ENCODE measurements around the gene SLC5A6. TPM values are rescaled to one million over a fixed set of nuclear protein-coding genes. Genes with fewer than 3 reads are reported as not detected.

SLC5A6 gene
- total and polyA plus RNA-seq, 2 experiments from 2014 or later, result 28.4 to 40.8 TPM

GRCh38 chr2:27222407-27222806 is 10.3 kb upstream of the SLC5A6 start:
- Histone ChIP-seq H3K36me3 (peaks cover 43% of the 10 kb centered on the region), H3K27me3 (no peaks in the 10 kb centered on the region), H3K4me1 (ENCODE audit: low read depth) (no peaks in the 10 kb centered on the region), H3K9me3 (ENCODE audit: low read depth) (no peaks in the 10 kb centered on the region), H3K27ac (no peak overlapping the region), H3K4me3 (no peak overlapping the region)
- DNase-seq (ENCODE audit: low read depth in 1 of 2, low spot score in 1 of 2), result no peak
- TF ChIP-seq, protein P1, sequence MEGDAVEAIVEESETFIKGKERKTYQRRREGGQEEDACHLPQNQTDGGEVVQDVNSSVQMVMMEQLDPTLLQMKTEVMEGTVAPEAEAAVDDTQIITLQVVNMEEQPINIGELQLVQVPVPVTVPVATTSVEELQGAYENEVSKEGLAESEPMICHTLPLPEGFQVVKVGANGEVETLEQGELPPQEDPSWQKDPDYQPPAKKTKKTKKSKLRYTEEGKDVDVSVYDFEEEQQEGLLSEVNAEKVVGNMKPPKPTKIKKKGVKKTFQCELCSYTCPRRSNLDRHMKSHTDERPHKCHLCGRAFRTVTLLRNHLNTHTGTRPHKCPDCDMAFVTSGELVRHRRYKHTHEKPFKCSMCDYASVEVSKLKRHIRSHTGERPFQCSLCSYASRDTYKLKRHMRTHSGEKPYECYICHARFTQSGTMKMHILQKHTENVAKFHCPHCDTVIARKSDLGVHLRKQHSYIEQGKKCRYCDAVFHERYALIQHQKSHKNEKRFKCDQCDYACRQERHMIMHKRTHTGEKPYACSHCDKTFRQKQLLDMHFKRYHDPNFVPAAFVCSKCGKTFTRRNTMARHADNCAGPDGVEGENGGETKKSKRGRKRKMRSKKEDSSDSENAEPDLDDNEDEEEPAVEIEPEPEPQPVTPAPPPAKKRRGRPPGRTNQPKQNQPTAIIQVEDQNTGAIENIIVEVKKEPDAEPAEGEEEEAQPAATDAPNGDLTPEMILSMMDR (IDR thresholded peaks at IDR 0.05; ENCODE audit: low read depth, low read length), result no peak

DNA sequence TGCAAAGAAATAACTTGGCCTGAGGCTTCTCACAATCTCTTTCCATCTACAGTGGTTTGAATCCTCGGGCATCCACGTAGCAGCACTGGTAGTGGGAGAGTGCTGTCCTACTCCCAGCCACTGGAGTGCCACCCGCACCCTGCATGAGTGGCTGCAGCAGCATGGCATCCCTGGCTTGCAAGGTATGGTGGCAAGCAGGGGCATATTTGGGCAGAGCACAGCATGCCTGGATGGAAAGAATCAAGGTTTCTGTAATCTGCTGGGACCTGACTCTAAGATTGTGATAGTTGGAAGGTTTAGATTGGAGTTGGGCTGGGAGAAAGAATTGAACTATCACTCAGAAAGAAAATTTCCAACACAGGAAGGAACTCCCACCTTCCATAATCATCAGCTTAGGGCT is 9.1 kb upstream of the SLC5A6 start:
- DNase-seq (ENCODE audit: low read depth in 1 of 2, low spot score in 1 of 2), result no peak
- TF ChIP-seq, protein P1 (IDR thresholded peaks at IDR 0.05; ENCODE audit: low read depth, low read length), result no peak
- Histone ChIP-seq H3K36me3 (peaks cover 30% of the 10 kb centered on the region), H3K27ac (no peak overlapping the region), H3K27me3 (no peaks in the 10 kb centered on the region), H3K9me3 (ENCODE audit: low read depth) (no peaks in the 10 kb centered on the region), H3K4me3 (no peak overlapping the region), H3K4me1 (ENCODE audit: low read depth) (no peaks in the 10 kb centered on the region)

- TF ChIP-seq, protein P1 (IDR thresholded peaks at IDR 0.05; ENCODE audit: low read depth, low read length), result no peak
- DNase-seq (ENCODE audit: low read depth in 1 of 2, low spot score in 1 of 2), result no peak
- H3K4me1 ChIP-seq (ENCODE audit: low read depth), result no peaks in the 10 kb centered on the region
- H3K27me3 ChIP-seq, result no peaks in the 10 kb centered on the region
- no peaks in the 10 kb centered on the region for H3K9me3 ChIP-seq (ENCODE audit: low read depth)
- H3K36me3 ChIP-seq, result peaks cover 21% of the 10 kb centered on the region
- no peak overlapping the region for H3K27ac ChIP-seq
- no peak overlapping the region for H3K4me3 ChIP-seq
Measured at GRCh38 chr2:27220091-27220490, 8.0 kb upstream of the SLC5A6 start.

DNA sequence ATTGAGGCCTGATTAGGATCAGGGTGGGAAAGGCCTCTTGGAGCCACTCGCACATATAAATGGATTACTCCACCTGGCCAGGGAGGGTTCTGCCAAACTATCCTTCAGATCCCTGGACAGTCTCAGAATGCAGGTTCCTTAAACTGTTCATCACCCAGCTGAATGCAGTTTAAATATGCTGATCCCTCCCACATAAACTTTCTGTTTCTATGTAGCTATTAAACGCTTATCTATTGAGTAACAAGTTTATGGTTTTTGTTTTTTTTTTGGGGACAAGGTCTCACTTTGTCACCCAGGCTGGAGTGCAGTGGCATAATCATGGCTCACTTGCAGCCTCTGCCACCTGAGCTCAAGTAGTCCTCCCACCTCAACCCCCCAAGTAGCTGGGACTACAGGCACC is 7.0 kb upstream of the SLC5A6 start:
- Histone ChIP-seq H3K27ac (no peak overlapping the region), H3K36me3 (peaks cover 13% of the 10 kb centered on the region), H3K27me3 (no peaks in the 10 kb centered on the region), H3K9me3 (ENCODE audit: low read depth) (no peaks in the 10 kb centered on the region), H3K4me3 (no peak overlapping the region), H3K4me1 (ENCODE audit: low read depth) (no peaks in the 10 kb centered on the region)
- TF ChIP-seq, protein P1 (IDR thresholded peaks at IDR 0.05; ENCODE audit: low read depth, low read length), result no peak
- DNase-seq (ENCODE audit: low read depth in 1 of 2, low spot score in 1 of 2), result no peak

DNA sequence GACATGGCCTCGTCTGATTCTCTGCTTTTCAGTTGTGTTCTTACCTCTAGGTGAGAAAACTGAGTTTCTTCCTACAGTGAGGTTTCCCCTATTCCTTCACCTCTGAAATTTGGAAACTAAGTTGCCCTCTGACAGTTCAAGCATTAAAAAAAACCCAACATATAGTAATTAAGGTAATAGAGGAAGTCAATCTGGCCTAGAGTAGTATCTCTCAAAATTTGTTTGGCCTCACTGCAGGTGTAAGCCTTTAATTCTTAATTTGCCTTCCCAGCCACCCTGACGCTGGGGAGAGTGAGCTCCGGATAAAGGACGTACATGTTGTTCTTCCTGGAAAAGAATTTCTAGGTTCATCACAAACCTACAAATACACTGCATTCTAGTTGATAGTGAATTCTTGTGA is 6.5 kb upstream of the SLC5A6 start:
- Histone ChIP-seq H3K27ac (no peak overlapping the region), H3K36me3 (peaks cover 8% of the 10 kb centered on the region)

More for the DNA sequence above, 6.5 kb upstream of the SLC5A6 start:
- TF ChIP-seq, protein P1 (IDR thresholded peaks at IDR 0.05; ENCODE audit: low read depth, low read length), result no peak
- no peak overlapping the region for H3K4me3 ChIP-seq
- no peaks in the 10 kb centered on the region for H3K9me3 ChIP-seq (ENCODE audit: low read depth)
- H3K4me1 ChIP-seq (ENCODE audit: low read depth), result no peaks in the 10 kb centered on the region
- no peaks in the 10 kb centered on the region for H3K27me3 ChIP-seq
- no peak for DNase-seq (ENCODE audit: low read depth in 1 of 2, low spot score in 1 of 2)
